Stimulated activated CD8-positive, alpha-beta memory T cell treated with anti-CD3 and anti-CD28 coated beads, Interleukin-4, amount 100 ng/mL, for 1 hour (primary cell): ENCODE measurements around the gene GBE1.
"Not testable (repeated sequence)": the region's sequence is repeated elsewhere in the genome, so short reads cannot be mapped to it uniquely, and the experiment has no call there.

Experiments
- DNase-seq, 2 donors: peaks; one replicate each; pipeline ENCODE4 v3.0.0-alpha.2; 2020; ENCODE audit warnings: low read depth in 2 of 2, low spot score in 1 of 2

GBE1 gene

DNA sequence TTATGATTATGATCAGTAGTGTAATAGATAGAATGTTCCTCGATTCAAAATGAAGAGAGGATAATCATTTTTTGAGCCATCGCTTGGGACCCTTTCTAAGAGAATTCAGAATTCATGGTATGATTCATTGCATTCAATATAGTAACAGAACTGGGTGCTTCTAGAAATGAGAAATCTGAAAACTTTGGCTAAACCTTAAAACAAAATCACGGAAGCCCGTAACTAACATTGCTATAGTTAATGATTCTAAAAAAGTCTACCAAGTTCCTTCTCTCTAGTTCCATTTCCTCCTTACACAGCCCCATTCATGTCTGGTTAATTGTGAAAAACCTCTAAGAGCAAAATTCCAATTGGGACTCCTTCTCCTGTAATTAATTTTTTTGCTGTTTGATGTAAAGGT, 217.1 kb downstream of the GBE1 start:
- no peak for DNase-seq

DNA sequence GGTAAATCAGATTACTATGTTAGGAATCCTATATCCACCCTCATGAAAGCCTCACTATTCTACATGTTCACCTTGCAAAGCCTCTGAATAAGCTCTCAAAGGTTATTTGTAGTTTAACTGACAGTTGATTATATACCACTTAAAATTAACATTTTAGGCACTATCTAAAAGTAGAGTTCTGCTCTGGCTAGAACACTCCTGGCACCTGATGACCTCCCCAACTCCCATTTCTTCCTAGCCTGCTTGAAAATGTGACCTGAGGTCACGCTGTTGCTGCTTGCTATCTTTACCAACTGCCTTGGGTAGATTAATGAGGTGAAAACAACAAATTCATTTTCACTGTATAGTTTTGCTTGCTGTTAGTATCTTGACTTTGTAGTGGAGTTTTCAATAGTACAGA, 220.7 kb downstream of the GBE1 start:
- no peak for DNase-seq

DNA sequence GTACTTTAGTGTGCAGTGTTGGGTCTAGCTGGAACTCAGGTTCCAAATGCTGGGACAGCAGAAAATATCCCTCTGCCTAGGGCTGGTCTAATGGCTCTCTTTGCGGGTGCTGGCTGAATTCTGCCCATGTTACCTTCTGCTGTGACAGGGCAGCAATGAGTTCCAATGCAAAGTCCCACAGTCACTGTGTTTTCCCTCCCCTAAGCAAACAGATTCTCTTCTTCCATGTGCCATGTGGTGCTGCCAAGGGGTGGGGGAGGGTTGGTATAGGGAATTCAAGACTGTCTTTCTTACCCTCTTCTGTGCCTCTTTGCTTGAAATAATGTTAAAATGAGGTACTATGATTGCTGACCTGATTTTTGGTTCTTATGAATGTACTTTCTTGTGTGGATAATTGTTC, 229.6 kb downstream of the GBE1 start:
- no peak for DNase-seq

DNA sequence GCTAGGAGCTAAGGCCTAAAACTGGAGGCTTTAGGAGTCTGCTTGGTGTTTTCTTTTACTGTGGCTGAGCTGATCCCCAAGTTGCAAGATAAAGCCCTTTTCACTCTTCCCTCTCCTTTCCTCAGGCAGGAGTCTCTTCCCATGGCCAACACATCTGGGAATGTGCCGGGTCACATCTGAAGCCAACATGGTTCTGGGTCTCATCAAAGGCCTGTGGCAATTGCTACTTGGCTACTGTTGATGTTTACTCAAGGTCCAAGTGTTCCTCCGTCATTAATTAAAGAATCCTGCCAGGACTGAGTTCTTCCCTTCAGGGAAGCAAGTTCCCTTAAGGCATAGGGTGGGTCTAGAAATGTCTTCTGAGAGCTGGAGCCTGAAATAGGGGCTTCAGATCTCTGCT, 230.2 kb downstream of the GBE1 start:
- no peak for DNase-seq

DNA sequence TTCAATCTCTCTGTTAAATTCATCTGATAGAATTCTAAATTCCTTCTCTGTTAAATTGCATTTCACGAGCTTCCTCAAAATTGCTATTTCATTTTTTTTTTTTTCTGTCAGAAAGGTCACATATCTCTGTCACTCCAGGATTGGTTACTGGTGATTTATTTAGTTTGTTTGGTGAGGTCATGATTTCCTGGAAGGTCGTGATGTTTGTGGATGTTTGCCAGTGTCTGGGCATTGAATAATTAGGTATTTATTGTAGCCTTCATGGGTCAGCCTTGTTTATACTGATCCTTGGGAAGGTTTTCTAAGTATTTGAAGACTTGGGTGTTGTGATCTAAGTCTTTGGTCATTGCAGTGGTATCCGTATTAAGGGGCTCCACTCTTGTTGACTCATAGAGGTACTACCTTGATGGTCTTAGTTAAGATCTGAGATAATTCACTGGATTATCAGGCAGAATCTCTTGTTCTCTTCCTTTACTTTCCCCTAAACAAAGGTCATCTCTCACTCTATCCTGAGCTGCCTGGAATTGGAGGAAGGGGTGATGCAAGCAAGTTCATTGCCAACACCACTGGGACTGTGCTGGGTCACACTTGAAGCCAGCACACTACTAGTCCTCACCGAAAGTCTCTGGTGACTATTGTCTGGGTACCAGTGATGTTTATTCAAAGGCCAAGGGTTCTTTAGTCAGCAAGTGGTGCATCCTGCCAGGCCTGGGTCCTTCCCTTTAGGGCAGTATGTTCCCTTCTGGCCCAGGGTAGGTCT, 231.1 kb downstream of the GBE1 start:
- DNase-seq = no peak

DNA sequence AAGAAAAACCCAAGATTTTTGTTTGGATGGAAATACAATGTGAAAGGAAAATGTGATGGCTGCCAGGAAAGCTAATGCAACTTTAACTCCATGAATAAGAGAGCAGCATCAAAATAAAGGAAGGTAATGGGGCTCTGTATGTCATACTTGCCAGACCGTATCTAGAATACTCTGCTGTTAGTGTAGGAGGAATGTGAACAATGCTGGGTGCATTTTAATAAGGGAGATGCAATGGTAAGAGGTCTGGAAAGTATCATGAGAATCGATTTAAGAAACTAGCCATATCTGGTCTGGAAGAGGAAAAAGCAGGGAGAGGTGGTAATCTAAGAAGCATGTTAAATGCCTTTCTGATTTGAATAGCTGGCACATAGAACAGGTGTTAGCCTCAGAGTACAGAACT, 239.6 kb downstream of the GBE1 start:
- DNase-seq = no peak

DNA sequence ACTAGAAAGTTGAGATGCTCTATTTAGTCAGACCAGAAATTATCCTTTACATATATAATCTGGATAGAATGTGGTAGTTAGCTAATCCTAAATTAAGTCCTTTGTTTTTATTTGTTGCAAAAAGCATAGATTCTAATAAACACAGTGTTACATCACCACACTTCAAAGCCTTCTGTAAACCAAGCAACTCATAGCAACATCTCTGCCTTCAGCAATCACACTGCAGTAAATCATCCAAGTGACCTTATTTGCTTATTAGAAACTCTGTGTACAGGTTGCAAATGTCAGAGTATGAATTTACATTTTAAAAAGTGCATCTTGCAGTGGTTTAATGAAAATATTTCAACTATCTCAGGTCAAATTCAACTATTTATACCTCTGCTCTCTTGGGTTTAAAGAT, 242.5 kb downstream of the GBE1 start:
- no peak for DNase-seq

DNA sequence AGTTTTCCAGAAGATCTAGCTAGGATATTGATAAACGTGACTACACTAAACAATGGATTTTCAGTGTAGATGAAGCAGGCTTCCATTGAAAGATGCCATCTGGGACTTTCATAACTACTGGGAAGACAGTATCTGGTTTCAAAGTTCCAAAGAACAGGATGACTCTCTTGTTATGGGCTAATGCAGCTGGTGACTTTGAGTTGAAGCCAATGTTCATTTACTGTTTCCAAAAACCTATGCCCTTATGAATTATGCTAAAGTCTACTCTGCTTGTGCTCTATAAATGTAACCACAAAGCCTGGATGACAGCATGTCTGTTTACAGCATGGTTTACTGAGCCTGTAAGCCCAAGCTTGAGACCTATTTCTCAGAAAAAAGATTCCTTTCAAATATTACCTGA, 245.4 kb downstream of the GBE1 start:
- DNase-seq = no peak

DNA sequence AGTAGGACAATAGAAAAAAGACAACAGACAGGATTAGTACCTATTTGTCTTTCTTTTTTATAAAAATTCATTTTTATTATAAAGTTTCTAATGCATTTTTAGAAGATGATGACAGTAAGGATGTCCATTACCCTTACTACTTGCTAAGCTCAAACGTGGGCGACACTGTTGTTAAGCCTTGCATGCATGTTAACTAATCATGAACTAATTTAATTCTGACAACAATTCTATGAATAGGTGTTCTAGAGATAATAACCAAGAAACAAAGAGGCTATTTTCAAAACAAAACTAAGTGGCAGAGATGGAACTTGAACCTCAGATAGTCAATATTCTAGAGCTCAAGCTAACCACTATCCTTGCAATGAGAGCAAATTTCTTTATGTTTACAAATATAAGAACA, 247.9 kb downstream of the GBE1 start:
- no peak for DNase-seq

DNA sequence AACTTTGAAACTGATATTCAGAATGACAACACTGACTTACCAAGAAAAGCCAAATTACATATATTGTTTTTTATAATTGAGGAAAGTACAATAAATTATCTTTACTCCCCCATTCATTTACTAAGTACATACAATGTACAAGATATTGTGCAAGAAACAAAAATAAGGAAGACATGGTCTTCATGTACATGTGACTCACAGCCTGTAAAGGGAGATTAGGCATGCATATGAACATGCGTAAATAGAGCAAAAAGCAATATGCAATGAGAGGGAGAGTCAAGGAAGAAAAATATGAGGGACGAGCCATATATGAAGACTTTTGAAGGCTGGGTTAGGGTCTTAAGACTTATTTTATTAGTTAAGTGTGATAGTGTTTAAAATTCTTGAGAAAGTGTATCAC, 258.4 kb downstream of the GBE1 start:
- no peak for DNase-seq

DNA sequence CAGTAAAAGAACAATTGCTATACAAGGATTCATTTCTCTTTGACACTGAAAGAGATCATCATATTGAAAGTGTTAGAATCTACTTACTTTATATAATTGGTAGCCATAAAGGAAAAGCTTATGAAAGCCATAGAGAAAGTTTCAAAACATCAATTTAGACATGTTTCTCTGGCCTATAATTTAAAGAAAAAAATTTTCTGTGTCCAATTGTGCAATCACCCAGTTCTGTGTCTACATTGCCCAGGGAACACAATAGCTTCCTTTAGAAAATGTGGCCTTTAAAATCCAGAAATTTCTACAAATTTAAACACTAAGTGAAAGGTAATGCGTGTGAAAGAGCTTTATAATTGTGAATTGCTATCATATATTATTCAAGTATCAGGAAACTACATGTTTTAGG, 259.2 kb downstream of the GBE1 start:
- DNase-seq = no peak

DNA sequence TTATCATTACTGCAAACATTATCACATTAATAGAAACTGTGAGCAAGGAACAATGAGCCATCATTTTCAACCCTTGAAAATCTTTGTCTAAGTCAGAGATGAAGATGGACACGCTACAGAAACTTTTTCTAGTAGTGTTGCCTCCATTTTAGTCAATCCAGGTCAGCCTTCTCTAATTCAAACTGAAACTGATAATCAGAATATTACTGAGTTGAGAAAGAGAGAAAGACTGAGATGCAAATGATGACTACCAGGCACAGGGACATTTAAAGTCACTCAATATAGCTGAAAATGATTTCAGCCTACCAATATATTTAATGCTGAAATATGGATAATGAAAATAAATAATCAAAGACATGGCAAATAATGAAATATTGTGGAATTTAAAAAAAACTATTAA, 261.4 kb downstream of the GBE1 start:
- DNase-seq = no peak

DNA sequence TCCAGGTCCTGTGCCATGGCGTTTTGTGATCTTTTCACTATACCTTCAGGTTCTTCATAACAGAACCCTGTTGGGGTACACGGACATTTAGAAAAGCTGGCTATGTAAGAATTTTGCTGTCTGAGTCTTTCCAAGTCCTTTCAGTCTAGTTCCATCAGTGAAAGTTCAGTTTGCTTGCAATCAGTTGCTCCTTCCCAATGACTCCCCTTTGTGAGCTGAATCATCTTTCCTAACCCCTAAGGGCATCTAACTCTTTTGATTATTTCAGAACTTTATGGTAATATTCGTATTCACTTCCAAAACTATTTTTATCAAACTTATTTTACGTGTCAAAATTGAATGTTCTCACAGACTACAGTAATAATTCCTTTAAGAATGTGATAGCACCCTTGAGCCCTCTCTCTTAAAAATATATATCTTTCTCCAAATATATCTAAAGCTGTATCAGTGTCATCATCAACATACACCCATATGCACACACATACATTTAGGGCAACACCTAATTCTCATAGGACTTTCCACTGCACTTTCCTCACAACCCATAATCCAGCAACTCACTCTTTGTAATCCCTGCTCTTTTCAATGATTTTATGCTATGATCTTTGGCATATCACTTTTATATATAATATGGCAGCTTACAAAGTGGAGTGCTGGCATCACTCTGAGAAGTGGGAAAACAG, 263.7 kb downstream of the GBE1 start:
- no peak for DNase-seq

DNA sequence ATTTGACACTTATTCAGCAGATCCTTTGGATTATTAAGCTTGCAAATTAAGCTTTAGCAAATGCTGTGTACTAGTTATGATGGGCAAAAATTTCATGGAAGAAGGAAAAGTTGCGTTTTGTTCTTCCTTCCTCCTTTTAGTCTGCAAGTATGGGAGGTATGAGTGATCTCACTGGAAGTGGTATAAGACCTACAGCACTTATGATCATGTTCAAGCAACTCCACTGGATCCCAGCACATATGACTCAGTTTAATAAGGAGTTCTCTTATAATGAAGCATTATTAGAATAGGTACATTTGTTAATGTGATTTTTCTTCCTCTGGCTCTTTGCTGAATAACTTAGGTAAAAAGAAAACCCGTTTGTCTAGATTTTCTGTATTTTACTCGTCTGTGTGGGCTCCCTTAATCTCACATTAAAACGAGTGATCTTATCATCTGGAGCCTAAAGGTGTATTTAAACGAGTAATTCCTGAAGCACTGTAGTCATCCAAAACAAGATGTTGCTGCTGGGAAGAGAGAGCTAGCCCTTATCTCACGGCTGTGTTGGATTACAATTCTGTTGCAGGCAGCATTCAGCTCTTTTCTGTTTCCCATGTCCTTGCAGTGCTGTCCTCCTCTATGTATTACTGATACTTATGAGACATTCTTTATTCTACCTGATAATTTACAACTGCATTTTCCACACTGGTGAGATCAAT, 264.9 kb downstream of the GBE1 start:
- no peak for DNase-seq

DNA sequence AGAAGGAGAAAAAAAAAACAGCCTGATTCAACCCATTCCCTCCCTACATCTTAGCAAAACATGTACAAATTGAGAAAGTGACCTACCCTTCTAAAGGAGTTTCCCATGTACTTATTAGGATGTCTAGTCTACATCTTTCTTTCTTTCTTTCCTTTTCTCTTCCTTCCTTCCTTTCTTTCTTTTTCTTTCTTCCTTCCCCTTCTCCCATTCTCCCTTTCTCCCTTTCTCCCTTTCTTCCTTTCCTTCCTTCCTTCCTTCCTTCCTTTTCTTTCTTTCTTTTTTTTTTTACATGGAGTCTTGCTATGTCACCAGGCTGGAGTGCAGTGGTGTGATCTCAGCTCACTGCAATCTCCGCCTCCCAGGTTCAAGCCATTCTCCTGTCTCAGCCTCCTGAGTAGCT, 269.0 kb downstream of the GBE1 start:
- DNase-seq = not testable (repeated sequence)

DNA sequence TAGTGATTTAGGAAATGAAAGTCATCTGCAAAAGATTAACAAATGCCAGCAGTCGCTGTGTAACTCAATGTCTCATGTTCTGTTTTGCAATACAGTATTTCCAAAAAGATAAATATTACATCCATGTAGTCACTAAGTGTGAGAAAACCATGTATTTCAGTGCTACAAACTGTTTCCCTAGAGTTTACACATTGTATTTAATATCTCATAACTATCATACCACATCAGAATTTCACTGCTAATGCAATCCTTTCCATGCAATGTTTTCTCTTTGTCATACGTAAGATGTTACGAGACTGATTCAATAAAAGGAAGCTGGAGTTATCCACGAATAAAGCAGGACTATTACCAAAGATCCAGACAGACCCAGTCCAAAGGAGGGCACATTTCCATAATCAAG, 269.4 kb downstream of the GBE1 start:
- DNase-seq = no peak

DNA sequence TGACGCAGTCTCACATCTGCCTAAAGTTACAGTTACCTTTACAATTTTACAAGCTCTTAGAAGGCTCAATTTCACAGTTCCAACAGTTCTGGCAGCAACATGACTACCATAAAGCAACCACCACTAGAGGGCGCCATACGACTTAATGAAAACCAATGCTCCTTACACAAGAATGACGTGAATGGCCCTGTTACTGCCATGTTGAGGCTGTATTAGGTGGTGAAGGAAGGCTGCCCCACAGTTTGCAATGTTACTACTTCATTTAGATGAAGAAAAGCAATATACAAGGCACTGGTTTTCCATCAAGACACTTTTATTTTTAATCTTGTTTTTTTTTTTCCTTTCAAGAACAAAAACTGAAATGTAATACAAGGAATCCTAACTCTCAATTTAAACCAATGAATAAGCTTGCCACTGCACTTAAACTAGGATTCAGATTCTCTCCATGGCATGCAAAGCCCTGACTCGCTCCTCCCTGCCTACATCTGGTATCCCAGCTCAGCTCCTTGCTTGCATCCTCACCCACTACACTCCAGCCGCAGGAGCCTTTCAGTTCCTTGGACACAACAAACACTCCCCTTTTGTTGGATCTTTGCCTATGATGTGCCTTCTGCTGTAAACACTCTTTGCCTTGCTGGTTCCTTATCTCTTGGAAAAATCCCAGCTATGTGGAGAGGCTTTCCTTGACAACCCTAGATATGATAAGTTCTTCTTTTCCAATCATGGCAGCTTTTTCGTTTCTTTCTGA, 270.7 kb downstream of the GBE1 start:
- DNase-seq = peak; percentile 52

DNA sequence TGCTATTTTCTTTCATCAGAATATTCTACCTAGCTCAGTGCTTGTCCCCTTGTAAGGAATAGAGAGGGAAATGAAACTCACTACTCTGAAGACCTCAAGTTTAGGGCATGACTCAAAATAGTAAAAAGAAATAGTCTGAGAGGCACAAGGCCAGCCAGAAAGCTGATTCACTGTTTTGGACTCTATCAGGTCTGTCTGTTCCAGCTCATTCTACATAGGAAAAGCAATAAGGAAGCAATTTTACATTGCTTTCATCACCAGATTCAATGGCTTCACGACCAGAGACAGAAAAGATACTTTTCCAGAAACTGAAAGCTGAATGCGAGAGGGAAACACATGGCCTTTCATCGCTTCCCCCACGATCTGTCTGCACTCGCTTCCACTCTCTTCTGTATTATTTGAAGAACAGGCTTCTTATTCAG, 276.0 kb downstream of the GBE1 start:
- no peak for DNase-seq

DNA sequence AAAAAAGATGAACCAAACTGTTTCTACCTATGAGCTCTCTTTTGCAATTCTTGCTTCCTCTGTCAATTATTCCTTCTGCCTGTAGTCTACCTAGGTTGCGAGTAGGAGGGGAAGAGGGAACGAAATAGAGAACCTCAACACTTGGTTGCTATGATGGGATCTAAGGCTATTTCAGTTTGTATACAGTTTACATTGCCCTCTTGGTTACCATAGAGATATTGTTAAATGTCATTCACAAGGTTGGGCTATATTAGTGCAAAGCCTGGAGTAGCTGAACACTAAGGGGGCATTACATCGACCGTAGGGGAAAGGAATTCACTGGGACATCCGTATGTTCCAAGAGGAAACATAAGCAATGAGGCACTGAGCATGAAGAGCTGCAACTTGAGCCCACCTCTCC, 276.9 kb downstream of the GBE1 start:
- no peak for DNase-seq

DNA sequence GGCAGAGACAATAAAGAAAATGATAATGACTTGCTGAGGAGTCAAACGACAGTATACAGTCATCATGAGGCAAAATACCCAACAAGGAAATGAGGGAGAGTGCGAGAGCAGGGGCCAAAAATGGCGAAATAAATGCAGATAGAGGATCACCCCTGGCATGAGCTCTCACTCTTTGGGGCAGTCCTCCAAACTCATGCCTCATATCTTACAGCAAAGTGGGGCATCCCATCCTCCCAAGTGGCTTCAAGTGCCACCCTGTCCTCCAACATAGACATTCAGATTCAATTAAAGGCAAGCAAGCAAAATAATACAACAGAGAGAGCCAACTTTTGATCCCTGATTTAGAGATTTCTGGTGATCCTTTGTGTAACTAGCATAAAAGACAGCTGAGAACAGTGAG, 278.4 kb downstream of the GBE1 start:
- DNase-seq = no peak

DNA sequence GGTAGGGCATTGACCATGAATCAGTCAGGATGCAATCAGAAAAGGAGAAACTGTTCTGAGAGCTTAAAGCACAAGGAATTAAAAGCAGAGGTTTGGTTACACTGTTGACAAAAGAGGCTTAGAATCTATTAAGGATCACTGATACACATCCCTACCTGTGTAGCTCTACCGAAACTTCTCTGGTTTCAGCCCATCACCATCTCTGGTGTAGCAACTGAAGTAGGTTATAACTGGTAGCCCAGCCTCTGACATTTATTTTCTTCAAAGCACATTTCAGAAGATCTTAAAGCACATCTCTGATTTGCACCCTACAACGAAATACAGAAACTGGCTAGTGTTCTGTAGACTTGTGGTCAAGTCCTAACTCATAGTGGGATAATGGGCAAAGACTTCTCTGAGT, 283.7 kb downstream of the GBE1 start:
- DNase-seq = no peak

DNA sequence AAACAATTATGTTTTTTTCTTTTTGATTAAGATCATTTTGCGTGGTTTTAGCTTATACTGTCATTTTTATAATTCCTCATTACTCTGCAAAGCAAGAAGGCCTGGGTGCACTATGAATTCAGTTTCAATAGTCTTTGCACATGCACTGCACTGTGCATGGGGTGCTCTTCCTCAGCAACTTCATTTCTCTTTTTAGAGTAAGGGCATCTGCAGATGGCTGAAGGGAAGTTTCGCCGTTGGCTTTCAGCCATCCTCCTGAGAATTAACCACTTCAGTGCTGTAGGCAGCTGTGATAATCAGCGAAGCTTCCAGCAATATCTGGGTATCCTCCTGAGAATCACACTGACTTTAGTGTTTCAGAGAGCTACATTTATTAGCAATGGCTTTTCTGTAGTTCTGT, 284.8 kb downstream of the GBE1 start:
- DNase-seq = no peak
